ENCODE measurements around the gene PIK3R1. TPM values are rescaled to one million over a fixed set of nuclear protein-coding genes. Genes with fewer than 3 reads are reported as not detected.

Gene PIK3R1
- total RNA-seq, 1 experiment from 2014 or later = 11.3 TPM

- no CpG with 5 or more reads among the region's 5 CpGs for WGBS (ENCODE audit: extremely low coverage, insufficient read length, low lambda C conversion rate)
- H2BK12ac ChIP-seq (ENCODE audit: insufficient read length, low read depth, low read length) = no peak overlapping the region
- H3K9ac ChIP-seq (ENCODE audit: extremely low read depth, insufficient read length, low read length) = no peak overlapping the region
Observed at GRCh38 chr5:68317646-68318045, 102.1 kb downstream of the PIK3R1 start.

More at GRCh38 chr5:68317646-68318045, 102.1 kb downstream of the PIK3R1 start:
- no peak for DNase-seq
- H3K23me2 ChIP-seq (ENCODE audit: insufficient read length, low read depth, low read length, poor library complexity, severe bottlenecking) = no peaks in the 10 kb centered on the region
- no peak overlapping the region for H2AFZ ChIP-seq (ENCODE audit: low read length)
- H3K9me3 ChIP-seq (ENCODE audit: control insufficient read depth, low read depth, low read length) = no peaks in the 10 kb centered on the region
- no peak overlapping the region for H3K27ac ChIP-seq (ENCODE audit: insufficient read length, low read depth, low read length)
- H3K4me2 ChIP-seq (ENCODE audit: insufficient read depth, insufficient read length, low read length) = no peak overlapping the region
- Mint-ChIP-seq H3K4me1 (no peaks in the 10 kb centered on the region; a peak in 1 of 4 replicates), H3K27ac (no peak overlapping the region; a peak in 1 of 7 replicates), H3K4me3 (no peak overlapping the region), H3K27me3 (ENCODE audit: low read depth) (no peaks in the 10 kb centered on the region; the same call in 1 of the 2 replicates), H3K36me3 (ENCODE audit: insufficient read depth in 1 of 3, low read depth in 3 of 3) (no peaks in the 10 kb centered on the region; a peak in 2 of 7 replicates), H3K9me3 (peaks cover 0 to 5% of the 10 kb centered on the region in 2 experiments; a peak in 3 of 5 replicates)
- no peak overlapping the region for H4K8ac ChIP-seq (replicated peaks; ENCODE audit: insufficient read length, low read depth, low read length)
- H3T11ph ChIP-seq (ENCODE audit: low read length) = no peak overlapping the region
- TF ChIP-seq CTCF (conservative IDR thresholded peaks at IDR 0.05) = no peak
- H4K5ac ChIP-seq (ENCODE audit: insufficient read length, low read depth, low read length) = no peak overlapping the region
- no peak overlapping the region for H2BK15ac ChIP-seq (ENCODE audit: low read depth, low read length)
- no peaks in the 10 kb centered on the region for H3K4me1 ChIP-seq (ENCODE audit: insufficient read depth, low read length)
- H3K79me1 ChIP-seq (ENCODE audit: insufficient read depth, low read depth, low read length, poor library complexity, severe bottlenecking) = no peaks in the 10 kb centered on the region
- no peak overlapping the region for H2AK5ac ChIP-seq (ENCODE audit: insufficient read length, low read length)
- H2BK5ac ChIP-seq (ENCODE audit: insufficient read length, low read length) = no peak overlapping the region
- no peaks in the 10 kb centered on the region for H3K79me2 ChIP-seq (ENCODE audit: insufficient read depth, low read length)
- no peak overlapping the region for H2BK20ac ChIP-seq (ENCODE audit: low read depth, low read length, poor library complexity, severe bottlenecking)
- no peak overlapping the region for H3K4ac ChIP-seq (ENCODE audit: low read depth, low read length)
- H2BK120ac ChIP-seq (ENCODE audit: low read depth, low read length, poor library complexity, severe bottlenecking) = no peak overlapping the region
- no peak overlapping the region for H3K23ac ChIP-seq (ENCODE audit: insufficient read length, low read depth, low read length)
- H4K20me1 ChIP-seq (ENCODE audit: control insufficient read depth, insufficient read depth, insufficient read length) = no peaks in the 10 kb centered on the region
- no peak overlapping the region for H3K14ac ChIP-seq (ENCODE audit: insufficient read depth, low read length)
- no peak overlapping the region for H3K56ac ChIP-seq (ENCODE audit: insufficient read length, low read depth, low read length)
- H4K91ac ChIP-seq (ENCODE audit: insufficient read length, low read depth, low read length) = no peak overlapping the region
- H3K18ac ChIP-seq (ENCODE audit: insufficient read length, low read depth, low read length) = no peak overlapping the region
- no peaks in the 10 kb centered on the region for H3K27me3 ChIP-seq (ENCODE audit: insufficient read depth, low read length)

Data from H9 (cell line).